Stimulated activated CD4-positive, alpha-beta T cell treated with anti-CD3 and anti-CD28 coated beads, Interleukin-4, amount 100 ng/mL, for 48 hours (primary cell): ENCODE data around the gene AKAP7.

Experiments
- DNase-seq, 2 donors: peaks; one replicate each; pipeline ENCODE4 v3.0.0-alpha.2; 2020; ENCODE audit warnings: low read depth in 2 of 2

AKAP7 gene

GRCh38 chr6:131199568-131200272 lies 64.5 kb downstream of the AKAP7 start:
- DNase-seq = peak; percentile 23 to 49

GRCh38 chr6:131205481-131206244 lies 70.4 kb downstream of the AKAP7 start:
- no peak for DNase-seq

GRCh38 chr6:131206463-131207251 lies 71.4 kb downstream of the AKAP7 start:
- DNase-seq = no peak

GRCh38 chr6:131208787-131209186 lies 73.5 kb downstream of the AKAP7 start:
- DNase-seq = no peak

- DNase-seq = no peak
These were observed 75.2 kb downstream of the AKAP7 start for GRCh38 chr6:131210469-131210868.

- DNase-seq = no peak
These were observed 76.8 kb downstream of the AKAP7 start for GRCh38 chr6:131212024-131212423.

GRCh38 chr6:131212913-131213312 lies 77.6 kb downstream of the AKAP7 start:
- DNase-seq = no peak

GRCh38 chr6:131213501-131213990 lies 78.3 kb downstream of the AKAP7 start:
- no peak for DNase-seq

GRCh38 chr6:131215219-131215618 lies 80.0 kb downstream of the AKAP7 start:
- DNase-seq = no peak

GRCh38 chr6:131216246-131216645 lies 81.0 kb downstream of the AKAP7 start:
- DNase-seq = no peak

- DNase-seq = no peak
These were observed 87.5 kb downstream of the AKAP7 start for GRCh38 chr6:131222773-131223172.

- DNase-seq = no peak
These were observed 88.1 kb downstream of the AKAP7 start for GRCh38 chr6:131223416-131223815.

GRCh38 chr6:131225127-131225526 lies 89.9 kb downstream of the AKAP7 start:
- no peak for DNase-seq

GRCh38 chr6:131225959-131226358 lies 90.7 kb downstream of the AKAP7 start:
- no peak for DNase-seq

GRCh38 chr6:131226459-131227157 lies 91.3 kb downstream of the AKAP7 start:
- DNase-seq = no peak

- DNase-seq = no peak
These were observed 91.9 kb downstream of the AKAP7 start for GRCh38 chr6:131227158-131227543.

- DNase-seq = no peak
These were observed 95.8 kb downstream of the AKAP7 start for GRCh38 chr6:131231103-131231502.

- DNase-seq = no peak
These were observed 96.6 kb downstream of the AKAP7 start for GRCh38 chr6:131231891-131232290.

GRCh38 chr6:131244942-131245341 lies 109.7 kb downstream of the AKAP7 start:
- no peak for DNase-seq

GRCh38 chr6:131250122-131250521 lies 114.9 kb downstream of the AKAP7 start:
- no peak for DNase-seq

GRCh38 chr6:131250936-131251335 lies 115.7 kb downstream of the AKAP7 start:
- DNase-seq = no peak
